Stimulated activated CD8-positive, alpha-beta memory T cell treated with anti-CD3 and anti-CD28 coated beads, Interleukin-15, amount 100 ng/mL, for 48 hours (primary cell): ENCODE results near the gene KREMEN2.
"Not testable (repeated sequence)": the region's sequence is repeated elsewhere in the genome, so short reads cannot be mapped to it uniquely, and the experiment has no call there.

ENCODE experiments used
- DNase-seq, 2 donors: peaks; one replicate each; pipeline ENCODE4 v3.0.0-alpha.2; 2020; ENCODE audit warnings: low read depth in 2 of 2

Gene KREMEN2

GRCh38 chr16:2963723-2964474 is at the start of gene KREMEN2:
Gene KREMEN2 (plus strand): TSS chr16:2964275. CDS start chr16:2964521, 246 bp downstream.
- no peak for DNase-seq

- DNase-seq, result no peak
These were observed 48.7 kb upstream of the KREMEN2 start for GRCh38 chr16:2915196-2915929.

GRCh38 chr16:2919511-2920255 is 44.4 kb upstream of the KREMEN2 start:
- DNase-seq, result no peak

- DNase-seq, result no peak
These were observed 40.6 kb upstream of the KREMEN2 start for GRCh38 chr16:2923481-2923880.

GRCh38 chr16:2924901-2925755 is 38.9 kb upstream of the KREMEN2 start:
- DNase-seq, result no peak

- DNase-seq, result no peak
These were observed 38.0 kb upstream of the KREMEN2 start for GRCh38 chr16:2925951-2926649.

- no peak for DNase-seq
These were observed 37.5 kb upstream of the KREMEN2 start for GRCh38 chr16:2926650-2926999.

GRCh38 chr16:2927010-2927646 is 36.9 kb upstream of the KREMEN2 start:
- peak; percentile 71 to 77 for DNase-seq

- not testable (repeated sequence) for DNase-seq
These were observed 35.9 kb upstream of the KREMEN2 start for GRCh38 chr16:2928151-2928550.

GRCh38 chr16:2928796-2929195 is 35.3 kb upstream of the KREMEN2 start:
- no peak for DNase-seq

- no peak for DNase-seq
These were observed 34.4 kb upstream of the KREMEN2 start for GRCh38 chr16:2929693-2930092.

GRCh38 chr16:2930236-2930635 is 33.8 kb upstream of the KREMEN2 start:
- DNase-seq, result no peak

- DNase-seq, result not testable (repeated sequence)
These were observed 32.7 kb upstream of the KREMEN2 start for GRCh38 chr16:2931231-2931914.

- no peak for DNase-seq
These were observed 30.9 kb upstream of the KREMEN2 start for GRCh38 chr16:2933136-2933535.

GRCh38 chr16:2933701-2934100 is 30.4 kb upstream of the KREMEN2 start:
- no peak for DNase-seq

- DNase-seq, result no peak
These were observed 29.6 kb upstream of the KREMEN2 start for GRCh38 chr16:2934450-2934849.

GRCh38 chr16:2936436-2937011 is 27.6 kb upstream of the KREMEN2 start:
- DNase-seq, result no peak

GRCh38 chr16:2937170-2937569 is 26.9 kb upstream of the KREMEN2 start:
- no peak for DNase-seq

- DNase-seq, result no peak
These were observed 25.9 kb upstream of the KREMEN2 start for GRCh38 chr16:2938206-2938605.

GRCh38 chr16:2939968-2940367 is 24.1 kb upstream of the KREMEN2 start:
- DNase-seq, result no peak
